Psoas muscle (tissue), 8 donors: ENCODE results near the gene RPL31. TPM values are rescaled to one million over a fixed set of nuclear protein-coding genes. Genes with fewer than 3 reads are reported as not detected.

Source experiments
- ATAC-seq, 4 donors: fragments of 200-7000 bp; cut with Tn5 transposase; one replicate each; pipeline ENCODE4 v1.9.1; 2020; ENCODE audit warnings: moderate library complexity in 3 of 4, mild to moderate bottlenecking in 2 of 4
- DNase-seq, 2 donors: peaks; one replicate each; pipeline ENCODE4 v3.0.0-alpha.2; 2020
- H3K27ac ChIP-seq: fragments of 200-600 bp; one replicate; pipeline ENCODE4 v1.8.0; 2022
- H3K27me3 ChIP-seq, 3 donors: fragments of 200-600 bp in 1 of 3; one replicate each; pipeline versions ENCODE4 v1.6.1 to v1.8.0; 2013 to 2022; ENCODE audit warnings: low read length in 2 of 3, mild to moderate bottlenecking in 2 of 3, moderate library complexity in 1 of 3; ENCODE audit not compliant: insufficient read depth in 3 of 3
- H3K36me3 ChIP-seq, 2 donors: fragments of 200-600 bp in 1 of 2; one replicate each; pipeline versions ENCODE4 v1.6.1 to v1.8.0; 2013 to 2022; ENCODE audit warnings: low read depth in 1 of 2, mild to moderate bottlenecking in 1 of 2, moderate library complexity in 1 of 2; ENCODE audit not compliant: insufficient read depth in 1 of 2
- H3K4me1 ChIP-seq: fragments of 200-600 bp; one replicate; pipeline ENCODE4 v1.8.0; 2022
- H3K4me3 ChIP-seq: fragments of 200-600 bp; one replicate; pipeline ENCODE4 v1.8.0; 2022; ENCODE audit warnings: mild to moderate bottlenecking
- H3K9me3 ChIP-seq: fragments of 200-600 bp; one replicate; pipeline ENCODE4 v1.8.0; 2022
- CTCF ChIP-seq: fragments of 200-600 bp; IDR thresholded peaks from one replicate; pipeline ENCODE4 v1.8.0; 2022; ENCODE audit warnings: antibody characterized with exemption
- WGBS, 3 donors: extraction: QIAGEN DNeasy Blood & Tissue Kit; methylation state at CpG; one replicate each; pipeline versions ENCODE4 v1.1.6 to v1.1.7; 2013; 5-methylcytosine and 5-hydroxymethylcytosine counted together
- intact Hi-C, 2 donors: fragments of 100-400 bp; cut with DNase I; formaldehyde crosslinking; loops; one replicate each; pipeline versions ENCODE4 v1.11.0 to v1.14.2; 2022
- polyA plus RNA-seq, 3 donors: library from polyadenylated mRNA; stranded (reverse); fragments of 200-250 nt; gene quantifications; one replicate each; pipeline ENCODE4 v1.2.3, GENCODE V29; 2013
- total RNA-seq, 4 donors: library from RNA; stranded (reverse); fragmentation: NEBNext Ultra II Directional in 2 of 4; extraction: Animal tissue kit (Norgen Biotek cat#: 25700) in 2 of 4; gene quantifications; one replicate each; pipeline versions ENCODE4 v1.2.1 to v1.2.4, GENCODE V29; 2021 to 2023
- donor health status: healthy with polysubstance abuse.
- donor health status: DM: no; HTN: no; CAD: no; lungs with moderate emphysema.
- donor health status: Bipolar disorder and iron deficiency.
- donor health status: healthy.
- donor health status: DM: yes; HTN: yes; CAD: no.
- donor health status: DM: no; HTN: no; CAD: no.
- donor health status: DM: no; HTN: no; CAD: no.
- donor health status: DM: yes; HTN: yes; CAD: no.

The RPL31 gene
- total and polyA plus RNA-seq, 7 donors: 718 to 3,893 (median 1,227) TPM

GRCh38 chr2:100991404-100991773 is 10.7 kb upstream of the RPL31 start:
- H3K27me3 ChIP-seq: no peaks in the 10 kb centered on the region
- DNase-seq (no peak), ATAC-seq (no peak)
- H3K36me3 ChIP-seq: peaks cover 0 to 62% of the 10 kb centered on the region in 2 donors
- intact Hi-C loops: no loop called here
- H3K9me3 ChIP-seq: no peaks in the 10 kb centered on the region
- TF ChIP-seq CTCF: no peak
- H3K27ac ChIP-seq: no peak overlapping the region
- H3K4me1 ChIP-seq: no peaks in the 10 kb centered on the region
- no peak overlapping the region for H3K4me3 ChIP-seq
- WGBS, 3 donors: 83 to 95% (median 90%) methylated on average over 5 of the region's 5 CpGs

GRCh38 chr2:100992262-100992661 is 9.8 kb upstream of the RPL31 start:
- no peak for TF ChIP-seq CTCF
- DNase-seq (no peak), ATAC-seq (no peak)
- 78 to 83% (median 79%) methylated on average over 6 of the region's 6 CpGs for WGBS, 3 donors
- Histone ChIP-seq H3K4me3 (no peak overlapping the region), H3K36me3 (peaks cover 0 to 65% of the 10 kb centered on the region in 2 donors), H3K9me3 (no peaks in the 10 kb centered on the region), H3K27ac (no peak overlapping the region), H3K27me3 (no peaks in the 10 kb centered on the region), H3K4me1 (no peaks in the 10 kb centered on the region)
- intact Hi-C loops: no loop called here

- peaks cover 0 to 59% of the 10 kb centered on the region in 2 donors for H3K36me3 ChIP-seq
- DNase-seq (no peak), ATAC-seq (no peak)
- H3K4me1 ChIP-seq: no peaks in the 10 kb centered on the region
- H3K27me3 ChIP-seq: no peaks in the 10 kb centered on the region
- TF ChIP-seq CTCF: no peak
- H3K4me3 ChIP-seq: no peak overlapping the region
- intact Hi-C loops: no loop called here
- H3K9me3 ChIP-seq: no peaks in the 10 kb centered on the region
- WGBS, 3 donors: 87 to 95% (median 91%) methylated on average over 17 of the region's 17 CpGs
- no peak overlapping the region for H3K27ac ChIP-seq
Measured at GRCh38 chr2:100993294-100993693, 8.8 kb upstream of the RPL31 start.

GRCh38 chr2:100995309-100996075 is 6.6 kb upstream of the RPL31 start:
- no peak for TF ChIP-seq CTCF
- DNase-seq (no peak), ATAC-seq (no peak)
- H3K4me3 ChIP-seq: no peak overlapping the region
- intact Hi-C loops: loop anchor here in 1 of 2 donors (1.0 kb wide), 1 partner anchor 177 kb away; no protein-coding TSS in a partner anchor
- no peaks in the 10 kb centered on the region for H3K4me1 ChIP-seq
- 89 to 91% (median 90%) methylated on average over 28 of the region's 28 CpGs for WGBS, 3 donors
- H3K36me3 ChIP-seq: peaks cover 0 to 54% of the 10 kb centered on the region in 2 donors
- H3K9me3 ChIP-seq: no peaks in the 10 kb centered on the region
- H3K27ac ChIP-seq: no peak overlapping the region
- no peaks in the 10 kb centered on the region for H3K27me3 ChIP-seq
